GM12873 (cell line): Measurements from ENCODE around the gene SLC17A7.

Source experiments
- TF ChIP-seq, protein P1 (sequence below): IDR thresholded peaks from 2 replicates; pipeline ENCODE4 v1.5.1; 2012; ENCODE audit warnings: low read depth, mild to moderate bottlenecking, moderate library complexity, low read length, control low read depth; ENCODE audit not compliant: insufficient read depth; ENCODE audit errors: missing control alignments

SLC17A7 gene

DNA sequence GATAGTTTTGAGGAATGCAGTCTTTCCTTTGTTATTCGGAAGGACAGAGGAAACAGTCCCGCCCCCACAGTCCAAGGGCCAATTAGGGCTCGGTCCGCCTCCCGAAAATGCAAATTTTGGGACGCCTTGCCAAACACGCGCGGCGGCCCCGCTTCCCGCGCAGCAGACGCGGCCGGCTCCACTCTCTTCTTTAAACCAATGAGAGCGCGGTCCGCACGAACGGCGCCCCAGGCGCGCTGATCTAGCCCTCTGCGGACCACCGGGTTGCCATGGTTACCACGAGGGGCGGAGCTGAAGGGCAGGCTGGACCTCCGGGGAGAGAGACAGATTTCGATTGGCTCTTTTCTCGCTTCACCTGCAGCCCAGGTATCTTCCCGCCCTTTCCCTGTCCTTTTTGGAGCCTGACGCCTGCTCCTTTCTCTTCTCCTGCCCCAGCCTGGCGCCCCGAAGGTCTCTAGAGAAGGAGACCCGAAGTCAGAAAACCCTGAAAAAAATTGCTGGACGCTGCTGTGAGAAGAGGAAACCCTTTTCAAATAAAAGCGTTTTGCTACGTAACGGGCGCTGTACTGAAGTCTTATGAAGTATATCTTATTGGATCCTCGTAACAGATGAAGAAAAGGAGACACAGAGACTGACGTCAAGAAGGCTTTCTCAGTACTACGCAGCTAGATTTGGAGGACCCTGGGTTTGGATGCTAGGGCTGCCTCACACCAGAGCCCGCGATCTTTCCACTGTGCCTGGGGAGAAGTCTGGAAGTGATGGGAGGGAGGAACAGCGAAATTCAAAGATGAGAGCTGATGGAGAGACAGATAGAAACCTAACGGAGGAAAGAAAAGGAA, 20.1 kb downstream of the SLC17A7 start:
- TF ChIP-seq, protein P1, sequence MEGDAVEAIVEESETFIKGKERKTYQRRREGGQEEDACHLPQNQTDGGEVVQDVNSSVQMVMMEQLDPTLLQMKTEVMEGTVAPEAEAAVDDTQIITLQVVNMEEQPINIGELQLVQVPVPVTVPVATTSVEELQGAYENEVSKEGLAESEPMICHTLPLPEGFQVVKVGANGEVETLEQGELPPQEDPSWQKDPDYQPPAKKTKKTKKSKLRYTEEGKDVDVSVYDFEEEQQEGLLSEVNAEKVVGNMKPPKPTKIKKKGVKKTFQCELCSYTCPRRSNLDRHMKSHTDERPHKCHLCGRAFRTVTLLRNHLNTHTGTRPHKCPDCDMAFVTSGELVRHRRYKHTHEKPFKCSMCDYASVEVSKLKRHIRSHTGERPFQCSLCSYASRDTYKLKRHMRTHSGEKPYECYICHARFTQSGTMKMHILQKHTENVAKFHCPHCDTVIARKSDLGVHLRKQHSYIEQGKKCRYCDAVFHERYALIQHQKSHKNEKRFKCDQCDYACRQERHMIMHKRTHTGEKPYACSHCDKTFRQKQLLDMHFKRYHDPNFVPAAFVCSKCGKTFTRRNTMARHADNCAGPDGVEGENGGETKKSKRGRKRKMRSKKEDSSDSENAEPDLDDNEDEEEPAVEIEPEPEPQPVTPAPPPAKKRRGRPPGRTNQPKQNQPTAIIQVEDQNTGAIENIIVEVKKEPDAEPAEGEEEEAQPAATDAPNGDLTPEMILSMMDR: no peak

DNA sequence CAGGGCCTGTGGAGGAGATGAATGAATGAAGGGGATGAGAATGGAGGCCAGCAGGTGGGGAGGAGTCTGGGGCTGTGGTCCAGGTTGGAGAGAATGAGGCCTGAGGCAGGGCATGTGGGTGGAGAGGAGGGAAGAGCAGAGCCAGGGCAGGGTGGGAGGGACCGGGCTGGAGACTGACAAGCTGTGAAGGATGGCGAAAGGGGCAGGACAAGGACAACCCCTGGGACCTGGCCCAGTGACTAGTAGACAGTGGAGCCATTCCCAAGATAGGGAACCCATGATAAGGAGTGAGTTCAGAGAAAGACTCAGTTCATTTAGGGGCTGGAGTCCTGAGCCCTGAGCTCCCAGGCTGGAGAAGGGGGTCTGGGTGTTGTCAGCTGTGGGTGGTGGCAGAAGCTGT, 21.1 kb downstream of the SLC17A7 start:
- TF ChIP-seq, protein P1: no peak

- TF ChIP-seq, protein P1: no peak
These were observed 22.2 kb downstream of the SLC17A7 start for GRCh38 chr19:49419173-49419572.

GRCh38 chr19:49418511-49418910, 22.8 kb downstream of the SLC17A7 start:
- TF ChIP-seq, protein P1: no peak

GRCh38 chr19:49417088-49417487, 24.2 kb downstream of the SLC17A7 start:
- TF ChIP-seq, protein P1: no peak

GRCh38 chr19:49415810-49416200, 25.5 kb downstream of the SLC17A7 start:
- TF ChIP-seq, protein P1: no peak

DNA sequence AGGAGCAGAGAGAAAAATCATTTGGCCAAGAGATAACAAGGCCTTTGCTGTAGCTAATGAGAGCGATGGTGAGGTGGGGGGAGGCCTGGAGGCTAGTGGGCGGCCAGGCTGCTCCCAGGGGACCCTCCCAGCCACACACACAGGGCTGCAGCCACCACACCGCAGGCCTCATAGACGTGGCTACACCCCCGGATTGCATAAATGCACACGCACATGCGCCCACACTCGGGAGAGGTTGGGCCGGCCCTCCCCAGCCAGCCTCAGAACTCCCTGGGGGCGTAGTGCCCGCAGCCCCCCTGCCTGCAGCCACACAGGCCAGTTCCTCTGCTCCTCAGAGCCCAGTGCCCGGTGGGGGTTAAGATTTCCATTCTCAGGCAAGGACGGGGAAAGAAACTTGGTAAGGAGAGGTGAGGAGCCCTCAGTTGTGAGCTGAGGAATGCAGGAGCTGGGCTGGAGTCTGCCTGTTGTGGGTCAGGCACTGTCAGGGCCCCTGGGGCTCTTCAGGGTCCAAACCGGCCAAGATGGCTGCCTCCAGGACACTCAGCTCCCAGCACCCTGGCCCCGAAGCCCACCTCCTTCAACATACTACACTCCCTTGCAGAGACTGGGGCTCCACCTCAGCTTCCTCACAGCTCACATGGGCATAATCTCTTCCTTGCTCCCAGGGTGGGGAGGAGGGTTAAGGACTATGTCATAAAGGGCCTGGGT, 26.1 kb downstream of the SLC17A7 start:
- TF ChIP-seq, protein P1: no peak
